ENCODE measurements around the gene RASAL2.
"Not testable (repeated sequence)": the region's sequence is repeated elsewhere in the genome, so short reads cannot be mapped to it uniquely, and the experiment has no call there.

The RASAL2 gene

GRCh38 chr1:178294654-178295053 is 200.8 kb downstream of the RASAL2 start:
- no peak for ATAC-seq

DNA sequence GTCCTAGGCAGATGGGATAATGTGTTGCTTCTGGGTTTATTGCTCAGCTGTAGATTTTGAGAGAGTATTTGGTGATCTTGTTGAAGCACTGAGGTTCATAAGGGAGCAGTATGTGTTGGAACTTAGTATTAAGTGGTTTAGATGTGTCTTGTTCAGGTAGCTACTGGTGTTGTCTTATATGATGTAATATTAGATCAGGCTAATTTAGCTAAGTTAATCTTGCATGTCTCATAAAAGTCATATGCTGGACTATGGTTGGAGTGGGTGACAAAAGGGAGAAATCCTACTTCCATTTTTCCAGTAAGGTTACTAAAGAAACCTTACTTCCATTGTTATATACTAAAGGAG is 206.4 kb downstream of the RASAL2 start:
- no peak for ATAC-seq

GRCh38 chr1:178301141-178301540 is 207.2 kb downstream of the RASAL2 start:
- no peak for ATAC-seq

DNA sequence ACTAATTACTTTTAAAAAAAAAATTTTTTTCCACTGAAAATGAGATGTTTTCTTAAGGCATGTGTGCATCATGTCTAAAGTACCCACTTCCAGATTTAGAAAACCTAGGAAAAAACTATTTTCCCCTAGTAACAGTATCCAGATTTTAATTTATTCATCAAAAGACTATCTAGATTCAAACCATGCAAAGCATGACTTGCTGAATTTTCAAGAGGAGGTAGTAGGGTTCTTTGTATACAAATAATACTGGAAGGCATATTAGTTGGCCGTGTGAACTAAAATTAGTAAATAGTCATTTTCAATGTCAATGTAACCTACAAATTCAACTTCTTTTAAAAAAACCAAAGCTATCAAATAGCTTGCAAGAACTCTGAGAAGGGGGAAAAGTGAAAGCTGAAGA is 213.4 kb downstream of the RASAL2 start:
- no peak for ATAC-seq

GRCh38 chr1:178308438-178308837 is 214.5 kb downstream of the RASAL2 start:
- no peak for ATAC-seq

DNA sequence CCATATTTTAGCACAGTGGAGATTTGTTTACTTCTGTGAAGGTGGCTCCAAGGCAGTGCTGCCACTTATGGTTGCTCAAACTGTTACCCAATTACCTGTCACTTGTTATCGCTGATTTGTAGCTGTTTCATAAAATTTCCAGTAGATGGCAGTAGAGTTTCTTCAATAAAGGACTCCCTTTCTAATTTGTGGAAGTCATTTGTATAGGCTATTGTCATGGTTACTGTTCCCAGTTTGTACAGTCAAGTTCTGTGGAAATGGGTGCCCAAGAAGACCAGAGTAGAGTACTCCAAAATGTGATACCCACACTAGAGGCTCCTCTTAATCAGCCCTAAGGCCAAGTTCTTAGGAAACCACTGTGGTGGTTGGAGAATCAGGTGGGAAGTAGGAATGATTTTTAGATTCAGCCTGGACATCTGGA is 216.8 kb downstream of the RASAL2 start:
- ATAC-seq, result peak; percentile 9 to 41

DNA sequence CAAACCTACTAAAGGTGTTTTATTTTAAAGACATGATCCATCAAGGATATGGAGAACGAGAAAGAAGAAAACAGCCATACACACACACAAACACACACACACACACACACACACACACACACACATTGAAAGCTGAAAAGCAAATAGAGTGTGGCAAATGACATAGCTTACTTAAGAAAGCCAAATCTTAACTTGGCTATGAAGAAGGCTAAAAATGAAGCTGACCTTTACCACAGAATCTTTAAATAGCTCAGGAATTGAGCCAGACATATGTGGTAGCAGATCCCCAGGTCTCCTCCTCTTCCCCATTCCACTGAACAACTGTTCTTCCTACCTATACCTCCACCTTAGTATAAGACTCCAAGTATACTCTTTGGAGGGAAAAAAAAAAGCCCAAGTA is 217.3 kb downstream of the RASAL2 start:
- no peak for ATAC-seq

GRCh38 chr1:178320280-178320982 is 226.5 kb downstream of the RASAL2 start:
- ATAC-seq, result not testable (repeated sequence)

GRCh38 chr1:178323067-178323466 is 229.2 kb downstream of the RASAL2 start:
- no peak for ATAC-seq

- no peak for ATAC-seq
These were observed 230.1 kb downstream of the RASAL2 start for GRCh38 chr1:178324003-178324402.

DNA sequence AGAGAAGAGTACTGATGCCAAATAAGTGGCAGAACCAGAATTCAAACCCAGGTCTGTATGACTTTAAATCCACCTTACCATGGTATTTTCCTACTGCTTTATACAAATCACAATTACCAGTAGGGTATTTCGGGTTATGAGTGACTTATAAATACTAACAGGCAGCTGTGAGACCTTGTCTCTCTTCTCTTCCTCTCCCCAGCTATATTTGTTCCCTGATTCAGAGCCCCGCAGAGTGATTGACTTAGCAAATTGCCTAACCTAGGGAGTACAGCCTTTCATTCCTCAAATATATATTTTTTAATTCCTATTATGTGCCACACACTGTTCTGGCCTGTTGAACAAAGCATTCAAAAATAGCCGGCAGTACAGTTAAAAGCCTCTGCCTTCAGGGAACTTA is 234.8 kb downstream of the RASAL2 start:
- no peak for ATAC-seq

DNA sequence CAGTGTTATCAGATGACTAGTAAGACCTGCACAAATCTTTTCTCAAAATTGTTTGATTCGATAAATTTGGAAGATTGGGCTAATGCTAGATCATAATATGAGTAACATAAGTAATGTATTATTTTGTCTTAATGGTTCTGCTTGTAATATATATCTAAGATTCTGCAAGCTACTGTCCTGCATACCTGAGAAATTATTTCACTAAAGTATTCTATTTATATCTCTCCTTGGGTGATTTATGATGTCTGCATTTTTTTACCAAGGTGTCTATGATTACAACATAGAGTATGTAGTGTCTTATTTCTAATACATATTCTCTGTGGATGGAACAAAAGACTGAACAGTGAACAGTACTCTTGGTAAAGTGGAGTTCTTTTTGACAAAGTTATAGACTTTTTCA is 236.2 kb downstream of the RASAL2 start:
- no peak for ATAC-seq

- no peak for ATAC-seq
These were observed 237.1 kb downstream of the RASAL2 start for GRCh38 chr1:178330848-178331497.

DNA sequence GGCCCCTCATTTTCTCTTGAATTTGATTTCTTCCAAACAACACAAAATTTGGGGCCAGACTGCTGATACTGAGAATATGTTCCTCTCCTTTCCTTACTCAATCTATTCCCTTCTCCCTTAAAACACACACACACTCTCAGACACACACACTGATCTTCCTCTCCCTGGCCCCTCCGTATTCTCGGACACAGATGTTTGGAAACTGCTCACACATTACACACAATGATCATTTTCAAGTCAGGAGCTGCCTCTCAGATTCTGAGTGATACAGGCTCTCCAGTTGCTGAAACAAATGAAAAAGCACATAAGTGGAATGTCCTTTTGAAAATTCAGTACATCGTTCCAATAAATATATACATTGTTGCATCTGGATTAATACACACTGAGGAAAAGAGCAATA is 241.5 kb downstream of the RASAL2 start:
- ATAC-seq, result no peak

GRCh38 chr1:178337091-178337706 is 243.3 kb downstream of the RASAL2 start:
- ATAC-seq, result no peak

DNA sequence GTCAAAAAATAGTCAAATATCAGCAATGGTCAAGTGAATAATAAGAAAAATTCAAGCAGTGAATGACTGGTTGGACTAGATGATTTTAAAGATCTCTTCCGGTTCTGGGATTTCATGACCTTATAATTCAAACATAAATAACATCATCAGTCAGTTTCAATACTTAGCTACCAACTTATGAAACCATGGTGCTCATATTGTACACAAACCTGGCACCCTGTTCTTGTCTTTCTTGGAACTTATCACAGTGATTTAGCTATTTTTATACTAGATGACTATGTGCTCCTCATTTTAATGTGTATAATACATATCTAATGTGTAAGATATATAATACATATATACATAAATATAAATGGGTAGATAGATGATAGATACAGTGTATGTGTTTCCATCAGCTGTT is 245.9 kb downstream of the RASAL2 start:
- no peak for ATAC-seq

DNA sequence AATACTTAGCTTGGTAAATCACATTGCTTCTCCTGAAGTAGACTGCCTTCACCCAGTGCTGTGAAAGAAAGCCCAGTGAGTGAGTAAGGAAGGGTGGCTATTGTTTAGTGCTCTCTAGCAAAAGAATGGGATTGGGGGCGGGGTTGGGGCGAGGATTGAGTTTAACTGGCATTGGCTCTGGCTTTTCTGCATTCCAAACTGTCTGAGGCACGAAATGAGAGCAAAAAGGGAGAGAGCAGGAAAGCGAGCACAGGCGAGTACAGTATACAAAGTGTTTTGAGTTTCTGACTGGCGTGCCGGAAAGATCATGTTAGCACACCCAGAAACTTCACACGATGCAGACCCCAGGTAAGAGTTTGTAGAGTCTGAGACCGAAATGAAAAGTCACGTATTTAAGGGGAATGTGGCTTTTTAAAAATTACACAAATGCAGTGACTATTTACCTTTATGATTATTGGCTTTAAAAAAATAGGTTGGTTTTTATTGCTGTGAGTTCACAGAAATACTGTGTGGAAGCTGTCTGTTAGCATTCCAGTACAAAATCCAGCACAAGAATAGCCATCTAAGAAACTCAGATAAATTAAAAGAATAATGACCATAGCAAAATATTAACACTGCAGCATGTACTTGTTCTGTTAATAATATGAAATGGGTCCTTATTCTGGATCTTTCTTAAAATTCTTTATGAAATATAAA is 247.5 kb downstream of the RASAL2 start:
- ATAC-seq, result no peak

DNA sequence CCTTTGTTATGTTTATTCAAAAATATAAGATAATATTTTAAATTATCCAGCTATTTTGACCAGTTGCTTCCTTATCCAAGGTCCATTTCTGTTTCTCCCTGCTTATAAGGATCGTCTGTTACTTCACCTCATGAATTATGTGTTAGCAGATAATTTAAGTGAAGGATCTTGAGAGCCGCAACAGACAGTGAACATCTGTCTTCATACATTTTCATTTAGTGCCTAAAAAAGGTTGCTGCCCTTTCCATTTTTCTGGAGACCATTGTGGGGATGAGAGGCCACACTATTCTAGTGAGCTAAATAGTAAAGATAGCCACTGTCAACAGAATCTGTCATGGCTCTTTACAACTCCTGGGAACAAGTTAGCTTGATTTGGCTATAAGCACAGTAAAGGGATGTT is 248.8 kb downstream of the RASAL2 start:
- no peak for ATAC-seq

GRCh38 chr1:178344513-178345091 is 250.7 kb downstream of the RASAL2 start:
- no peak for ATAC-seq

- ATAC-seq, result no peak
These were observed 251.3 kb downstream of the RASAL2 start for GRCh38 chr1:178345238-178345637.

- no peak for ATAC-seq
These were observed 251.9 kb downstream of the RASAL2 start for GRCh38 chr1:178345807-178346206.

GRCh38 chr1:178349801-178350200 is 255.9 kb downstream of the RASAL2 start:
- ATAC-seq, result no peak

DNA sequence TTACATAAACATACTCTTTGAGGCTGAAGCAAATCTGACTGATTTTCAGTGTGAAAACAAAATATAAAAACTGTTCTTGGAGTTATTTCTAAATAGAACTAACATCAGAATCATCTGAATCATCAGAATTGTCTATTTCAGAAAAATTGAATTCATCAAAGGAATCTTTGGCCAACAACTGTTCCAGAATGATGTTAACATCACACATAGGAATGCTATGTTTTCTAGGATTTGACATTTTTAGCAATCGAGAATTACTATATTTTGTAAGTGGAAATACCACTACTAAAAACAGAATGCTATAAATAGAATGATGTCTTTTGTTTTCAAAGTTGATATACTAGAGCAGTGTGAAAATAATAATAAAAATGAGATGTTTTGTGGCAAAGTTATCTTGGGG is 258.0 kb downstream of the RASAL2 start:
- ATAC-seq, result not testable (repeated sequence)
